ENCODE data around the gene GRWD1.

Gene GRWD1

GRCh38 chr19:48461982-48462655 is 16.3 kb downstream of the GRWD1 start:
- no peak for TF ChIP-seq CTCF (IDR thresholded peaks at IDR 0.05; ENCODE audit: unreplicated experiment in 3 of 3)
- H3K27me3 Mint-ChIP-seq (ENCODE audit: low read depth), result no peaks in the 10 kb centered on the region
- no peak overlapping the region for H3K27ac Mint-ChIP-seq
- H3K9me3 Mint-ChIP-seq, result no peaks in the 10 kb centered on the region
- no peak overlapping the region for H3K4me3 Mint-ChIP-seq
- peaks cover 9% of the 10 kb centered on the region for H3K36me3 Mint-ChIP-seq (ENCODE audit: low read depth)
- no peaks in the 10 kb centered on the region for H3K4me1 Mint-ChIP-seq

GRCh38 chr19:48465215-48465614 is 19.4 kb downstream of the GRWD1 start:
- no peak overlapping the region for H3K4me3 Mint-ChIP-seq
- H3K36me3 Mint-ChIP-seq (ENCODE audit: low read depth), result peaks cover 7% of the 10 kb centered on the region
- H3K4me1 Mint-ChIP-seq, result peaks cover 9% of the 10 kb centered on the region
- no peaks in the 10 kb centered on the region for H3K27me3 Mint-ChIP-seq (ENCODE audit: low read depth)
- H3K9me3 Mint-ChIP-seq, result no peaks in the 10 kb centered on the region
- TF ChIP-seq CTCF (IDR thresholded peaks at IDR 0.05; ENCODE audit: unreplicated experiment in 3 of 3), result no peak
- H3K27ac Mint-ChIP-seq, result peak overlapping the region in 1 of 3 experiments; percentile 43

GRCh38 chr19:48466561-48467325 is 21.0 kb downstream of the GRWD1 start:
- H3K9me3 Mint-ChIP-seq, result no peaks in the 10 kb centered on the region
- peaks cover 20% of the 10 kb centered on the region for H3K36me3 Mint-ChIP-seq (ENCODE audit: low read depth)
- no peak for TF ChIP-seq CTCF (IDR thresholded peaks at IDR 0.05; ENCODE audit: unreplicated experiment in 3 of 3)
- H3K4me3 Mint-ChIP-seq, result peak overlapping the region in 2 of 3 experiments; percentile 34 to 40
- peak overlapping the region in 1 of 3 experiments; percentile 36 for H3K27ac Mint-ChIP-seq
- H3K4me1 Mint-ChIP-seq, result peaks cover 12% of the 10 kb centered on the region
- no peaks in the 10 kb centered on the region for H3K27me3 Mint-ChIP-seq (ENCODE audit: low read depth)

- Mint-ChIP-seq H3K27me3 (ENCODE audit: low read depth) (no peaks in the 10 kb centered on the region), H3K4me1 (peaks cover 12% of the 10 kb centered on the region), H3K9me3 (no peaks in the 10 kb centered on the region), H3K27ac (peak overlapping the region; percentile 90 to 99 (median 96)), H3K4me3 (peak overlapping the region; percentile 91 to 94 (median 93)), H3K36me3 (ENCODE audit: low read depth) (peaks cover 40% of the 10 kb centered on the region)
- TF ChIP-seq CTCF (IDR thresholded peaks at IDR 0.05; ENCODE audit: unreplicated experiment in 3 of 3), result no peak
These were observed 23.0 kb downstream of the GRWD1 start for GRCh38 chr19:48468772-48469288.

GRCh38 chr19:48469289-48469881 is 23.6 kb downstream of the GRWD1 start, which contains the start of gene CYTH2:
Gene CYTH2, plus strand, starts transcription at chr19:48469369. Its CDS starts 139 bp downstream, at chr19:48469508.
- Mint-ChIP-seq H3K36me3 (ENCODE audit: low read depth) (peaks cover 43% of the 10 kb centered on the region), H3K9me3 (no peaks in the 10 kb centered on the region), H3K4me1 (peaks cover 12% of the 10 kb centered on the region), H3K4me3 (peak within 1 kb of the TSS; percentile 91 to 94 (median 93)), H3K27me3 (ENCODE audit: low read depth) (no peaks in the 10 kb centered on the region), H3K27ac (peak within 1 kb of the TSS; percentile 90 to 99 (median 96))
- TF ChIP-seq CTCF (IDR thresholded peaks at IDR 0.05; ENCODE audit: unreplicated experiment in 3 of 3), result no peak
